Lower lobe of right lung (tissue), 2 donors: ENCODE results near the gene PPP1R13B. TPM values are rescaled to one million over a fixed set of nuclear protein-coding genes. Genes with fewer than 3 reads are reported as not detected.

ENCODE experiments used
- ATAC-seq, 2 donors: fragments of 200-7000 bp; cut with Tn5 transposase; one replicate each; pipeline ENCODE4 v1.9.1; 2020 to 2022; ENCODE audit warnings: mild to moderate bottlenecking in 2 of 2, moderate library complexity in 2 of 2
- DNase-seq: peaks from one replicate; pipeline ENCODE4 v3.0.0-alpha.2; 2020
- H3K27ac ChIP-seq: fragments of 200-600 bp; one replicate; pipeline ENCODE4 v1.8.0; 2022
- H3K27me3 ChIP-seq: fragments of 200-600 bp; one replicate; pipeline ENCODE4 v1.8.0; 2022; ENCODE audit warnings: low read depth
- H3K36me3 ChIP-seq: fragments of 200-600 bp; one replicate; pipeline ENCODE4 v1.8.0; 2022; ENCODE audit warnings: mild to moderate bottlenecking
- H3K4me1 ChIP-seq: fragments of 200-600 bp; one replicate; pipeline ENCODE4 v1.8.0; 2022
- H3K4me3 ChIP-seq: fragments of 200-600 bp; one replicate; pipeline ENCODE4 v1.8.0; 2022; ENCODE audit warnings: mild to moderate bottlenecking
- H3K9me3 ChIP-seq: fragments of 200-600 bp; one replicate; pipeline ENCODE4 v1.8.0; 2022
- intact Hi-C: fragments of 100-400 bp; cut with DNase I; formaldehyde crosslinking; loops from one replicate; pipeline ENCODE4 v1.11.0; 2022
- total RNA-seq: library from RNA; stranded (reverse); fragmentation: NEBNext Ultra II Directional; extraction: Animal tissue kit (Norgen Biotek cat#: 25700); gene quantifications from one replicate; pipeline ENCODE4 v1.2.1, GENCODE V29; 2021
- TF ChIP-seq, protein P1 (sequence below): fragments of 200-600 bp; IDR thresholded peaks from one replicate; pipeline ENCODE4 v1.8.0; 2022; ENCODE audit warnings: antibody characterized with exemption, mild to moderate bottlenecking
- donor health status: DM: no; HTN: yes; CAD: no; lungs with severe emphysema.

The PPP1R13B gene
- total RNA-seq, 1 donor from 2014 or later, result 60.6 TPM

DNA sequence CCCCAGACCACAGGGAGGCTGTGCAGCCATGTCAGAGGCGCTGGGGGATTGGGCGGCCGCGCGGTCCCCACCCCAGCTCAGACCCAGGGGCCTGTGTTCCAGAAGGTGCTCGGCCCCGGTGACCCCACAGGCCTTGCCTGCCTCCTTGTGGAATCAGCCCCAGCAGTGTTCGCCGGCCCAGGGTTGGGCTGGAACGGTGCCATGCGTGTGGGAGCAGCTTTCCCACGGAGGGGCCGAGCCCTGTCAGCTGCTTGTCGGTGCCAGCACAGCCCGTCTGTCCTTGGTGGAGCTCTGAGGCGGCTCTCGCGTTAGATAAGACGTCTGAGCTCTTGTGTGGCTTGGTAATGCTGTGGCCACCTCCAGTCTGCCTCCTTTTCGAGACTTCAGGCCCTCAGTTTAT lies 123.3 kb downstream of the PPP1R13B start:
- no peak overlapping the region for H3K4me3 ChIP-seq
- ATAC-seq, result no peak
- no peak for DNase-seq
- peaks cover 25% of the 10 kb centered on the region for H3K36me3 ChIP-seq
- intact Hi-C loops, result no loop called here
- TF ChIP-seq, protein P1, sequence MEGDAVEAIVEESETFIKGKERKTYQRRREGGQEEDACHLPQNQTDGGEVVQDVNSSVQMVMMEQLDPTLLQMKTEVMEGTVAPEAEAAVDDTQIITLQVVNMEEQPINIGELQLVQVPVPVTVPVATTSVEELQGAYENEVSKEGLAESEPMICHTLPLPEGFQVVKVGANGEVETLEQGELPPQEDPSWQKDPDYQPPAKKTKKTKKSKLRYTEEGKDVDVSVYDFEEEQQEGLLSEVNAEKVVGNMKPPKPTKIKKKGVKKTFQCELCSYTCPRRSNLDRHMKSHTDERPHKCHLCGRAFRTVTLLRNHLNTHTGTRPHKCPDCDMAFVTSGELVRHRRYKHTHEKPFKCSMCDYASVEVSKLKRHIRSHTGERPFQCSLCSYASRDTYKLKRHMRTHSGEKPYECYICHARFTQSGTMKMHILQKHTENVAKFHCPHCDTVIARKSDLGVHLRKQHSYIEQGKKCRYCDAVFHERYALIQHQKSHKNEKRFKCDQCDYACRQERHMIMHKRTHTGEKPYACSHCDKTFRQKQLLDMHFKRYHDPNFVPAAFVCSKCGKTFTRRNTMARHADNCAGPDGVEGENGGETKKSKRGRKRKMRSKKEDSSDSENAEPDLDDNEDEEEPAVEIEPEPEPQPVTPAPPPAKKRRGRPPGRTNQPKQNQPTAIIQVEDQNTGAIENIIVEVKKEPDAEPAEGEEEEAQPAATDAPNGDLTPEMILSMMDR, result no peak
- H3K9me3 ChIP-seq, result no peaks in the 10 kb centered on the region
- H3K27me3 ChIP-seq, result no peaks in the 10 kb centered on the region
- H3K4me1 ChIP-seq, result peaks cover 29% of the 10 kb centered on the region
- H3K27ac ChIP-seq, result peak overlapping the region; percentile 58

DNA sequence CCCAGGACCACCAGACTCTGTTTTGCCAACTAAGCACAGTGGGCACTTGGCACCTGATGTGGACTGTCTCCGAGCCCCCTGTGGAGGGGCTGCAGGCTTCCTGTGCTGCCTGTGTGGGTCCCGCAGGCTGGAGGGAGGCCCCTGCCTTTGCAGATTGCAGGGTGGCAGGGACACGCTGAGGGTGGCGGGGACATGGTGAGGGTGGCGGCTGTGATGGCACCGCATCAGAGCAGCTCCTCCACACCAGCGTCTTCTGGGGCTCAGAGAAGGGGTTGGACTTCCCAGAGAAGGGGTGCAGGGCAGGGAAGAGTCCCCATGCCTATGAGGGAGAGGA lies 123.7 kb downstream of the PPP1R13B start:
- Histone ChIP-seq H3K27ac (peak overlapping the region; percentile 58), H3K4me1 (peaks cover 32% of the 10 kb centered on the region), H3K27me3 (no peaks in the 10 kb centered on the region), H3K36me3 (peaks cover 21% of the 10 kb centered on the region), H3K4me3 (no peak overlapping the region), H3K9me3 (no peaks in the 10 kb centered on the region)
- intact Hi-C loops, result no loop called here
- TF ChIP-seq, protein P1, result no peak
- DNase-seq (no peak), ATAC-seq (no peak)

DNA sequence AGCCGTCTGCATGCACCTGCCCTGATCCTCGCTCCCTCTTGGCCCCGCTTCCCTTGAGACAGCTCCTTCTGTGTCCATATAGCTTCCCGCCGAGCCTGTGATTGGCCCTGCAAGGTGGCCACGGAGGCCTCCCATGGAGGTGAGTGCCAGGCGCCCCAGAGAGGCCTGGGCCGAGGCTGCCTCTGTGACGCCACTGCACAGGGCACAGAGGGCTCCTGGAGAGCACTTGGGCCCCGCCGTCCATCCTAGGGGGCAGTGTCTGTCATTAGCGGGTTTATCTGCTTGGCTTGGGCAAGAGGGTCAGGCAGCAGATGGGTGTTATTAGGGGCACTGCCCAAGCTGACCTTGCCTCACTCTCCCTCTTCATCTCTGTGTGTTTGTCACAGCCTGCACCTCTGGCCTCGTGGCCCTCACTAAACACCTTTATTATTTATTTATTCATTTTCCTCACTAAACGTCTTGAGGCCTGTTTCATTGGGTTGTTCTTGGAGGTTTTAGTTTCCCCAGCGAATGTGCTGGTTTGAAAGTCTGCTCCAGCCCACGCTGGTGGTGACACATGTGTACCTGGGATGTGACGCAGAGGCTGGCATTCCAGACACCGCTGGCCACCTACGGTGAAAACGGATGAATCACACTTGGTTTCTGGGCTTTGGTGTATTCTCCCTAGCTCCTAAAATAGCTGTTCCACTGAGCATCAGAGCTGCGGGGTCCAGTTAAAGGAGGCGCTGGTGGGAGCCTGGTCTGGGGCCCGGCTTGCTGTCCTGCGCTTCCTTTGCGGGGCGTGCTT lies 125.8 kb downstream of the PPP1R13B start:
- no peaks in the 10 kb centered on the region for H3K27me3 ChIP-seq
- intact Hi-C loops, result no loop called here
- no peak overlapping the region for H3K27ac ChIP-seq
- TF ChIP-seq, protein P1, result no peak
- peaks cover 9% of the 10 kb centered on the region for H3K36me3 ChIP-seq
- H3K9me3 ChIP-seq, result no peaks in the 10 kb centered on the region
- ATAC-seq (no peak), DNase-seq (no peak)
- no peak overlapping the region for H3K4me3 ChIP-seq
- H3K4me1 ChIP-seq, result peaks cover 48% of the 10 kb centered on the region

DNA sequence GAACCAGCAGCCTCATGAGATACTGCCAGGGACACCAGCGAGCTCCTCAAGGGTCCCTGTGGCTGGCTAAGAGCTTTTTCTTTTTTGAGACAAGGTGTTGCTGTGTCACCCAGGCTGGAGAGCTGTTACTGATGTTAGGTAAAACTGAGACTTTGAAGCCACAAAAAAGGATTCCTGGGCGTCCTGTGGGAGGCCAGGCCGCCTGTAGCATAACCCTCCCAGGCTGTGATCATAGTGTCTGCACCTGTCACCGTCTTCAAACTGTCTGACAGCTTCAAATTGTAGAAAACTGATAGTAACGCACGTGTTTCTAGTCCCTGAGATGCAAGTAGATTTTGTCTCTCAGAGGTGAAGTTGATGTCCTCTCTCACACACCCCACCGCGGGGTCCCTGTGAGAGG lies 127.6 kb downstream of the PPP1R13B start:
- intact Hi-C loops, result no loop called here
- H3K36me3 ChIP-seq, result no peaks in the 10 kb centered on the region
- DNase-seq (no peak), ATAC-seq (no peak)
- H3K9me3 ChIP-seq, result no peaks in the 10 kb centered on the region
- H3K27ac ChIP-seq, result no peak overlapping the region
- TF ChIP-seq, protein P1, result no peak
- peaks cover 50% of the 10 kb centered on the region for H3K4me1 ChIP-seq
- H3K4me3 ChIP-seq, result no peak overlapping the region
- H3K27me3 ChIP-seq, result no peaks in the 10 kb centered on the region

DNA sequence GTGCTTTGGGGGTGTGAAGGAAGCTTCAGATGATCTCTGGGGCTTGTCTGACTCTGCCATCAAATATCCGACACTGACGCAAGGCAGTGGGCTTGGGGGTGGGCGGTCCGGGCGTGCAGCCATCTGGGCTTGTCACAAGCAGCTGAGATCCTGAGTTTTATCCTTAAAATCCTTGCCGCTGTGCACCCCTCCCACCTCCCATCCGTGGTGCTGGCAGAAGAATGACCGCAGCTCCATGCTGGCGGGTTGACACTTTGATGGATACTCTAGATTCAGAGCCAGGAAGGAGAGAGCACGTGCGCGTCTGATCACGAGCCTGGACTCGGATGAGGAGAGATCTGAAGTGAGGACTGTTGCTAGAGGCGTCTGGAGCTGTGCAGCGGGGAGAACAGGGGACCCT lies 128.8 kb downstream of the PPP1R13B start:
- DNase-seq (no peak), ATAC-seq (no peak)
- Histone ChIP-seq H3K4me3 (no peak overlapping the region), H3K9me3 (no peaks in the 10 kb centered on the region), H3K27ac (no peak overlapping the region), H3K36me3 (no peaks in the 10 kb centered on the region), H3K4me1 (peaks cover 43% of the 10 kb centered on the region), H3K27me3 (no peaks in the 10 kb centered on the region)
- TF ChIP-seq, protein P1, result no peak
- intact Hi-C loops, result no loop called here
